Activated CD8-positive, alpha-beta T cell treated with anti-CD3 and anti-CD28 coated beads for 36 hours (primary cell): ENCODE data around the gene SLC26A4. TPM values are rescaled to one million over a fixed set of nuclear protein-coding genes. Genes with fewer than 3 reads are reported as not detected.

Experiments used
- ATAC-seq: fragments of 200-7000 bp; cut with Tn5 transposase; one replicate; pipeline ENCODE4 v1.10.0; 2021; ENCODE audit warnings: mild to moderate bottlenecking, moderate library complexity
- CTCF ChIA-PET: fragments of 350-600 bp; sonication (Branson Sonifier 250); formaldehyde crosslinking; loops from one replicate; lab custom pipeline; 2021; ENCODE audit warnings: antibody characterized with exemption; lab: Charles Lee
- POLR2A ChIA-PET: fragments of 350-600 bp; sonication (Branson Sonifier 250); formaldehyde crosslinking; loops from one replicate; lab custom pipeline; 2021; ENCODE audit warnings: antibody characterized with exemption; lab: Charles Lee
- DNase-seq: peaks from one replicate; pipeline ENCODE4 v3.0.0-alpha.2; 2020
- H3K27ac Mint-ChIP-seq: one replicate; pipeline ENCODE4 v1.8.0; 2021; ENCODE audit warnings: mild to moderate bottlenecking, mixed read lengths
- H3K27me3 Mint-ChIP-seq: one replicate; pipeline ENCODE4 v1.8.0; 2021; ENCODE audit warnings: mixed read lengths
- H3K36me3 Mint-ChIP-seq: one replicate; pipeline ENCODE4 v1.8.0; 2021; ENCODE audit warnings: low read depth, mixed read lengths
- H3K4me1 Mint-ChIP-seq: one replicate; pipeline ENCODE4 v1.8.0; 2021; ENCODE audit warnings: low read depth, mixed read lengths
- H3K4me3 Mint-ChIP-seq: one replicate; pipeline ENCODE4 v1.8.0; 2021; ENCODE audit warnings: mild to moderate bottlenecking, moderate library complexity, mixed read lengths
- H3K9me3 Mint-ChIP-seq: one replicate; pipeline ENCODE4 v1.8.0; 2021; ENCODE audit warnings: mixed read lengths
- intact Hi-C: fragments of 100-400 bp; cut with micrococcal nuclease; formaldehyde crosslinking; loops from one replicate; pipeline ENCODE4 v1.10.0; 2022
- total RNA-seq, 2 experiments: library from RNA; stranded (reverse); gene quantifications; one replicate each; pipeline ENCODE4 v1.2.3, GENCODE V29; 2021
- TF ChIP-seq, protein P1 (sequence below): fragments of 200-600 bp; IDR thresholded peaks from one replicate; pipeline ENCODE4 v1.8.0; 2022; ENCODE audit warnings: antibody characterized with exemption, mild to moderate bottlenecking

The SLC26A4 gene
- total RNA-seq, 2 experiments from 2014 or later = 1.0 to 2.0 TPM

DNA sequence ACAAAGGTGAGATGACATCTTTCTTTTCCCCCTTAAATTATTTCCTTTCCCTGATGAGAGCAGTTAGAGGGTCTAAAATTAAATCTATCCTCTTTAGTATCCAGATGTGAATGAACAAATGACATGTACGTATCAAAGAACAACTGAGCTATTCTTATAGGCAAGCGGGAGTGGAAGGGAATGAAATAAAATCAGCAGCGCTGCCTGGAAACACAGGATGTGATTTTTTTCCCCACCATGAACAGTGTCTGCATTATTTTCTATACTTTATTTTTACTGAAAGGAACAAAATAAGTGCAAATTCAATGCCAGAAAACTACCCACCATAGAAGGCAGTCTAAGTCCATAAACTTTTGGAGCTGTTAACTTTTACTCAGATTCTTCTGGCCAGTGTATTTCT lies 40.6 kb downstream of the SLC26A4 start:
- Mint-ChIP-seq H3K27ac (no peak overlapping the region), H3K4me3 (no peak overlapping the region), H3K36me3 (no peaks in the 10 kb centered on the region), H3K9me3 (no peaks in the 10 kb centered on the region), H3K4me1 (peaks cover 9% of the 10 kb centered on the region), H3K27me3 (peaks cover 4% of the 10 kb centered on the region)
- intact Hi-C loops = no loop called here
- ChIA-PET POLR2A (interaction anchor here (1.1 kb wide), 1 partner anchor 10 kb away, joined by 3 read pairs; no protein-coding TSS in a partner anchor), CTCF (interaction anchor here (0.9 to 1.0 kb wide), 3 partner anchors 9 to 23 kb away, joined by 3 to 4 read pairs (median 4); no protein-coding TSS in a partner anchor)
- no peak for DNase-seq
- no peak for ATAC-seq
- TF ChIP-seq, protein P1, sequence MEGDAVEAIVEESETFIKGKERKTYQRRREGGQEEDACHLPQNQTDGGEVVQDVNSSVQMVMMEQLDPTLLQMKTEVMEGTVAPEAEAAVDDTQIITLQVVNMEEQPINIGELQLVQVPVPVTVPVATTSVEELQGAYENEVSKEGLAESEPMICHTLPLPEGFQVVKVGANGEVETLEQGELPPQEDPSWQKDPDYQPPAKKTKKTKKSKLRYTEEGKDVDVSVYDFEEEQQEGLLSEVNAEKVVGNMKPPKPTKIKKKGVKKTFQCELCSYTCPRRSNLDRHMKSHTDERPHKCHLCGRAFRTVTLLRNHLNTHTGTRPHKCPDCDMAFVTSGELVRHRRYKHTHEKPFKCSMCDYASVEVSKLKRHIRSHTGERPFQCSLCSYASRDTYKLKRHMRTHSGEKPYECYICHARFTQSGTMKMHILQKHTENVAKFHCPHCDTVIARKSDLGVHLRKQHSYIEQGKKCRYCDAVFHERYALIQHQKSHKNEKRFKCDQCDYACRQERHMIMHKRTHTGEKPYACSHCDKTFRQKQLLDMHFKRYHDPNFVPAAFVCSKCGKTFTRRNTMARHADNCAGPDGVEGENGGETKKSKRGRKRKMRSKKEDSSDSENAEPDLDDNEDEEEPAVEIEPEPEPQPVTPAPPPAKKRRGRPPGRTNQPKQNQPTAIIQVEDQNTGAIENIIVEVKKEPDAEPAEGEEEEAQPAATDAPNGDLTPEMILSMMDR = no peak

DNA sequence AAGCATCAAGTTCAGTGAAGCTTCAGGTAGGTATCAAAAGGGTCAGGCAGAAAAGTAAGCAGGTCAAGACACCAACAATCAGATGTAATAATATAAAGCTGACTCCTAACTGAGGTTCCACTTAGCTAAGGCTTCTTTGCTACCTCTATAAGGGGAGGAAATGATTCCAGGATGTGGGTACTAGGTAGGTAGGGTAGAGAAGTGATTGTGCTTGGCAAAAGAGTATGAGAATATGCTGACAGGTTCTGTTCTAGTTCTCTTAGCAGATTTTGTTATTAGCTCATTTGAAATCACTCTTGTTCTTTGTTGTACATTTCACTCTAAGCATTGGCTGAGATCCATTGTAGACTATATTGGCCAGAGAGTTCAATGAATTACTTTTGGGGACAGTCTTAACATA lies 42.6 kb downstream of the SLC26A4 start:
- DNase-seq = no peak
- POLR2A ChIA-PET = no interaction called here
- Mint-ChIP-seq H3K9me3 (no peaks in the 10 kb centered on the region), H3K27ac (no peak overlapping the region), H3K4me3 (no peak overlapping the region), H3K4me1 (peaks cover 2% of the 10 kb centered on the region), H3K27me3 (peaks cover 2% of the 10 kb centered on the region), H3K36me3 (no peaks in the 10 kb centered on the region)
- ATAC-seq = no peak
- CTCF ChIA-PET = interaction anchor here (1.1 kb wide), 1 partner anchor 176 kb away, joined by 3 read pairs; no protein-coding TSS in a partner anchor
- intact Hi-C loops = no loop called here
- TF ChIP-seq, protein P1 = no peak

GRCh38 chr7:107703872-107704271 lies 43.2 kb downstream of the SLC26A4 start:
- TF ChIP-seq, protein P1 = no peak
- Mint-ChIP-seq H3K4me3 (no peak overlapping the region), H3K27ac (no peak overlapping the region), H3K9me3 (no peaks in the 10 kb centered on the region), H3K36me3 (no peaks in the 10 kb centered on the region), H3K4me1 (peaks cover 2% of the 10 kb centered on the region), H3K27me3 (peaks cover 2% of the 10 kb centered on the region)
- ATAC-seq (no peak), DNase-seq (no peak)
- CTCF ChIA-PET = no interaction called here
- intact Hi-C loops = no loop called here
- POLR2A ChIA-PET = no interaction called here

DNA sequence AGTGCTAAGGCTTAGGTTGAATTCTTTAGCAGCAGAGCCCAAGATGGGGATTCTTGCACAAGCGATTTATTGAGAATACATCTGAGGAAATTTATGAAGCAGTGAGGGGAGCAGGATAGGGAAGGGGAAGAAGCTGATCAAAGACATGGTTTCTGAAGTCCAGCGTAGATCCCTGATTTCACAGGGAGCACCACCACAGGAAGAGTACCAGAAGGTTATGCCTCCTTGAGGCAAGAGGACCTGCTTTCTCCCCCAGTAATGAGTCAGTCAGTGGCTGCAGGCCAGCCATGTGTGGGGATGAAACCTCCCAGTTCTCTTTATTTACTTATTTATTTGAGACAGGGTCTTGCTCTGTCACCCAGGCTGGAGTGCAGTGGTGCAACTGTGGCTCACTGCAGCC lies 48.3 kb downstream of the SLC26A4 start:
- no peak for ATAC-seq
- Mint-ChIP-seq H3K9me3 (no peaks in the 10 kb centered on the region), H3K36me3 (no peaks in the 10 kb centered on the region), H3K27me3 (peaks cover 9% of the 10 kb centered on the region), H3K4me3 (no peak overlapping the region), H3K4me1 (no peaks in the 10 kb centered on the region), H3K27ac (no peak overlapping the region)
- ChIA-PET POLR2A (no interaction called here), CTCF (interaction anchor here (0.6 to 1.2 kb wide), 3 partner anchors 11 to 562 kb away, joined by 3 to 4 read pairs (median 3); no protein-coding TSS in a partner anchor)
- TF ChIP-seq, protein P1 = no peak
- DNase-seq = no peak
- intact Hi-C loops = no loop called here

DNA sequence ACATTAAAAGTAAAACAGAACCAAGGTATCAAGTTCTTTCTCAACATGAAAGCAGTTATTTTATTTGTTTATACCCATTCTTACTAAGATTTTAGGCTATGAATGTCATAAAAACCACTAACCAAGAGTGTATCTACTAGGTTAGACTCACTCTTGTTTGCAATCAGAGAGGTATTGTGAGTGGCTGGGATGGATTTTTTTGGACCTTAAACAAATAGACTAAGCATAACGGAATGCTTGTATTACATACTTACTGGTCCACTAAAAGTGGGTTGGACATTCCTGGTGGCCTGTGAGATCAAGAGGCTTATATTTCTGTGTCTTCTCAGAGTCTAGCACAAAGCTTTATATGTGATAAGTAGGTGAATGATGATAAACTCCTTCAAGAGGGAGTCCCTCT lies 50.7 kb downstream of the SLC26A4 start:
- CTCF ChIA-PET = interaction anchor here (0.7 to 3.4 kb wide), 2 partner anchors 13 to 544 kb away, joined by 3 to 12 read pairs; no protein-coding TSS in a partner anchor
- intact Hi-C loops = no loop called here
- H3K36me3 Mint-ChIP-seq = no peaks in the 10 kb centered on the region
- DNase-seq (no peak), ATAC-seq (no peak)
- H3K9me3 Mint-ChIP-seq = no peaks in the 10 kb centered on the region
- TF ChIP-seq, protein P1 = no peak
- no peaks in the 10 kb centered on the region for H3K4me1 Mint-ChIP-seq
- H3K4me3 Mint-ChIP-seq = no peak overlapping the region
- POLR2A ChIA-PET = interaction anchor here (0.8 kb wide), 1 partner anchor 11 kb away, joined by 3 read pairs; no protein-coding TSS in a partner anchor
- peaks cover 9% of the 10 kb centered on the region for H3K27me3 Mint-ChIP-seq
- no peak overlapping the region for H3K27ac Mint-ChIP-seq
